ENCODE data around the gene MYOG.

- TF ChIP-seq CTCF (IDR thresholded peaks at IDR 0.05) = no peak
- no peak for TF ChIP-seq POLR2A (IDR thresholded peaks at IDR 0.05)
Observed at GRCh38 chr1:203033287-203033686, 52.5 kb downstream of the MYOG start.

Data from adrenal gland (tissue), 5 donors.